ENCODE measurements around the gene DNAJC4.

The DNAJC4 gene

DNA sequence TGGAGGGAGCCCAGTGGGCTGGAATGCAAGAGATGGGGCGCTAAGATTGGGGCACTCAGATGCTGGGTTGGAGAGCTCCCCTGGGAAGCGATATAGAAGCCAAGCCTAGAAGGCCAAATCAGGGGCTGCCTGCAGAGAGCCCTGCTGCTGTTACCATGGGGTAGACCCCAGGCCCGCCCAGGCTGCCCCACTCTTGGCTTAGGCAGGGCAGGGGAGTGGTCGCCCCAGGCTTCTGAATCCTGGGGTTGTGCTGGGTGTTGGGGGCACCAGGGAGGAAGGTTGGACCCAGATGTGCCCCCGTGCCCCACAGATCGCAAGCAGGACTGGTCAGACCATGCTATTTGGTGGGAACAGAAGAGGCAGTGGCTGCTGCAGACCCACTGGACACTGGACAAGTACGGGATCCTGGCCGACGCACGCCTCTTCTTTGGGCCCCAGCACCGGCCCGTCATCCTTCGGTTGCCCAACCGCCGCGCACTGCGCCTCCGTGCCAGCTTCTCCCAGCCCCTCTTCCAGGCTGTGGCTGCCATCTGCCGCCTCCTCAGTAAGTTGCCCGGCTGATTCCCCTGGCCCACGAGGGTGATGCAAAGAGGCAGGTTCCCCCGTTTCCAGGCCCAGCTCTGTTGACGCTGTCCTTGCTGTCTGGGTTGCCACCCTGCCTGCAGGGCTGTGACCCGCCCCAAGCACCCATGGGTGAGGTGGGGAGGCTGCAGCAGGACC is 19.9 kb upstream of the DNAJC4 start:
- DNase-seq: no peak
- TF ChIP-seq, protein P1, sequence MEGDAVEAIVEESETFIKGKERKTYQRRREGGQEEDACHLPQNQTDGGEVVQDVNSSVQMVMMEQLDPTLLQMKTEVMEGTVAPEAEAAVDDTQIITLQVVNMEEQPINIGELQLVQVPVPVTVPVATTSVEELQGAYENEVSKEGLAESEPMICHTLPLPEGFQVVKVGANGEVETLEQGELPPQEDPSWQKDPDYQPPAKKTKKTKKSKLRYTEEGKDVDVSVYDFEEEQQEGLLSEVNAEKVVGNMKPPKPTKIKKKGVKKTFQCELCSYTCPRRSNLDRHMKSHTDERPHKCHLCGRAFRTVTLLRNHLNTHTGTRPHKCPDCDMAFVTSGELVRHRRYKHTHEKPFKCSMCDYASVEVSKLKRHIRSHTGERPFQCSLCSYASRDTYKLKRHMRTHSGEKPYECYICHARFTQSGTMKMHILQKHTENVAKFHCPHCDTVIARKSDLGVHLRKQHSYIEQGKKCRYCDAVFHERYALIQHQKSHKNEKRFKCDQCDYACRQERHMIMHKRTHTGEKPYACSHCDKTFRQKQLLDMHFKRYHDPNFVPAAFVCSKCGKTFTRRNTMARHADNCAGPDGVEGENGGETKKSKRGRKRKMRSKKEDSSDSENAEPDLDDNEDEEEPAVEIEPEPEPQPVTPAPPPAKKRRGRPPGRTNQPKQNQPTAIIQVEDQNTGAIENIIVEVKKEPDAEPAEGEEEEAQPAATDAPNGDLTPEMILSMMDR (IDR thresholded peaks at IDR 0.05; ENCODE audit: low read depth, low read length, missing control alignments): no peak
- Histone ChIP-seq H3K36me3 (replicated peaks) (peaks cover 7% of the 10 kb centered on the region), H3K27ac (no peak overlapping the region), H3K4me3 (ENCODE audit: low read depth, low read length) (no peak overlapping the region), H3K27me3 (replicated peaks) (no peaks in the 10 kb centered on the region)
- in situ Hi-C loops (cut with HindIII; ENCODE audit: low pct_ligation_motif_present, low sequenced_read_pairs): no loop called here

DNA sequence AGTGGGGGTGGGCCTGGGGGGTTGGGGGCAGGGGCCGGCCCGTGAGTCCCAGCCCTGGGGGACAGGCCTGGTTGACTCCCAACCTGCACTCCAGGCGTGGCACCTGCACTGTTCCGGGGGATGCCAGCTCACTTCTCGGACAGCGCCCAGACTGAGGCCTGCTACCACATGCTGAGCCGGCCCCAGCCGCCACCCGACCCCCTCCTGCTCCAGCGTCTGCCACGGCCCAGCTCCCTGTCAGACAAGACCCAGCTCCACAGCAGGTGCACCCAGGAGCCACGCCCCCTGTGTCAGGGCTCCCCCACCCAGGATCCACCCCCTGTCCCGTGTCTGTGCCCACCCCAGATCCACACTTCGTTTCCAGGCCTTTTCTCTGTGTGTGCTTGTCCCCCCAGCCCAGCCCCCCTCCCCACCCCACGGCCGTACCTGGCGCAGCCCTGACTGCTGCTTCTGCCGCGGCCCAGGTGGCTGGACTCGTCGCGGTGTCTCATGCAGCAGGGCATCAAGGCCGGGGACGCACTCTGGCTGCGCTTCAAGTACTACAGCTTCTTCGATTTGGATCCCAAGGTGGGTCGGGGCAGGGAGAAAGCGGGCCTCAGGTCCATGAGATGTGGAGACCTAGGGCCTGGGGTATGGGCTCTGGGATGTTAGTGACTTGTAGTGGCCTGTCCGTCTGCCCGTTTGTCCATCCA is 19.0 kb upstream of the DNAJC4 start:
- no peaks in the 10 kb centered on the region for H3K27me3 ChIP-seq (replicated peaks)
- peaks cover 5% of the 10 kb centered on the region for H3K36me3 ChIP-seq (replicated peaks)
- H3K4me3 ChIP-seq (ENCODE audit: low read depth, low read length): no peak overlapping the region
- DNase-seq: no peak
- in situ Hi-C loops (cut with HindIII; ENCODE audit: low pct_ligation_motif_present, low sequenced_read_pairs): no loop called here
- H3K27ac ChIP-seq: no peak overlapping the region
- TF ChIP-seq, protein P1 (IDR thresholded peaks at IDR 0.05; ENCODE audit: low read depth, low read length, missing control alignments): no peak

DNA sequence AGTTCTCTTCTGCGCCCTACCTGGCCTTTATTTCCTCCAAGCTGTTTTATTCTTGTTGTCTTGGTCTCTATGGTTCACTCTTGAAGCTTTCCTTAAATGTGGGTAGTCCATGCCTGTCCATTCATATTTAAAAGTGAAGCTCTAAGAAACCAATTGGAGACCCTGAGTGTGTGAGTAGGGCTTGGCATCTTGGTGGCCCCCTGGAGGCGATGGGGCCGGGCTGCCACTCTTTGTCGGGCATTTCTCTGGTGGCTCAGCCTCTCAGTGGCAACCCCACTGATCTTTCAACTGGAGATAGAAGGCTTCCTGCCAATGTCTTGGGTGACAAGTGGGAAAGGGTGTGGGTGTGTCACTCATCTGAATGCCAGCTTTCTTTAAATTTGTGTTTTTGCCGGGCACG is 13.5 kb upstream of the DNAJC4 start:
- DNase-seq: no peak
- TF ChIP-seq, protein P1 (IDR thresholded peaks at IDR 0.05; ENCODE audit: low read depth, low read length, missing control alignments): no peak
- Histone ChIP-seq H3K27ac (no peak overlapping the region), H3K27me3 (replicated peaks) (no peaks in the 10 kb centered on the region), H3K36me3 (replicated peaks) (peaks cover 8% of the 10 kb centered on the region), H3K4me3 (ENCODE audit: low read depth, low read length) (no peak overlapping the region)
- in situ Hi-C loops (cut with HindIII; ENCODE audit: low pct_ligation_motif_present, low sequenced_read_pairs): no loop called here

DNA sequence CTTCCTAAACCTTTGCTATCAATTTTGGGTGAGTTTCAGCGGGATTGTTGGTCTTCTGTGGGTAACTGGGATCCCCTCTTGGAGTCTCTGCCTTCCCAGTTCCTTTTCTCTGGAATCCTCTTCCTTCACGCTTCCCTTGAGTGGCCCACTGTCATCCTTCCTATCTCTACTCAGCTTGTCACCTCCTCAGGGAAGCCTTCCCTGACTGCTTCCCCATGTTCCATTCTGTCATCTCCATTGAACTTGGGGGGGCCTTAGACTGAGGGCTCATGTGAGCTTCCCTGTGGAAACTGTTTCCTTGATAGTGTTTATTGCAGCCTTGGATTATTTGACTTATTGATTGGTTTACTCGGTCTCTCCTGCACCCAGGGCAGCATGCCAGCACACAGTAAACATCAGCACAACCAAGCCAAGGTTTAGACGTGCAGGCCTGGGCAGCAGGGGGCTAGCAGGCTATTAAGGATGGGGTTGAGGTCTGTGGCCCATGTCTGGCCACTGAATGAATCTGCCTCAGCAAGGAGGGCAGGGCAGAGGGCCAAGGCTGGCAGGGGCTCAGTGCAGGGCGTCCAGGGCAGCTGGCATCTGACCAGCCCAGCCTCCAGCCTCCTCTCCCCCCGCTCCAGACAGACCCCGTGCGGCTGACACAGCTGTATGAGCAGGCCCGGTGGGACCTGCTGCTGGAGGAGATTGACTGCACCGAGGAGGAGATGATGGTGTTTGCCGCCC is 11.6 kb upstream of the DNAJC4 start:
- no peak for DNase-seq
- no peaks in the 10 kb centered on the region for H3K27me3 ChIP-seq (replicated peaks)
- H3K36me3 ChIP-seq (replicated peaks): peaks cover 8% of the 10 kb centered on the region
- H3K27ac ChIP-seq: no peak overlapping the region
- no peak overlapping the region for H3K4me3 ChIP-seq (ENCODE audit: low read depth, low read length)
- in situ Hi-C loops (cut with HindIII; ENCODE audit: low pct_ligation_motif_present, low sequenced_read_pairs): no loop called here
- TF ChIP-seq, protein P1 (IDR thresholded peaks at IDR 0.05; ENCODE audit: low read depth, low read length, missing control alignments): no peak

DNA sequence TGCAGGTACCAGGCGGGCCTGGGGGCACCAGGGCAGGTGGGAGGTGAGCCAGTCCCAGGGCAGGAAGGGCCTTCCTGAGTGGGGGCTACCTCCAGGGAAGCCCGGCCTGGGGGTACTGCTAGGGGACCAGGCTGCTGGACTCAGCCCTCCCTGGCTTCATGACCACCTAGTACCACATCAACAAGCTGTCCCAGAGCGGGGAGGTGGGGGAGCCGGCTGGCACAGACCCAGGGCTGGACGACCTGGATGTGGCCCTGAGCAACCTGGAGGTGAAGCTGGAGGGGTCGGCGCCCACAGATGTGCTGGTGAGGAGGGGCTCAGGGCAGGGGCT is 11.0 kb upstream of the DNAJC4 start:
- peaks cover 8% of the 10 kb centered on the region for H3K36me3 ChIP-seq (replicated peaks)
- in situ Hi-C loops (cut with HindIII; ENCODE audit: low pct_ligation_motif_present, low sequenced_read_pairs): no loop called here
- H3K27me3 ChIP-seq (replicated peaks): no peaks in the 10 kb centered on the region
- TF ChIP-seq, protein P1 (IDR thresholded peaks at IDR 0.05; ENCODE audit: low read depth, low read length, missing control alignments): no peak
- H3K4me3 ChIP-seq (ENCODE audit: low read depth, low read length): no peak overlapping the region
- no peak overlapping the region for H3K27ac ChIP-seq
- DNase-seq: no peak
